SK-N-SH (cell line): ENCODE results near the gene ADORA3. TPM values are rescaled to one million over a fixed set of nuclear protein-coding genes. Genes with fewer than 3 reads are reported as not detected.

ENCODE experiments used
- CTCF ChIA-PET: fragments of 300-600, 350-600 bp; formaldehyde crosslinking; extraction: SDS; loops from one replicate; lab custom pipeline; 2021; lab: Yijun Ruan, JAX
- POLR2A ChIA-PET: fragments of 350-600 bp; sonication (Branson Sonifier 250); formaldehyde crosslinking; extraction: SDS; loops from one replicate; lab custom pipeline; 2020; ENCODE audit warnings: antibody characterized with exemption, inconsistent platforms; lab: Yijun Ruan, JAX
- DNase-seq: peaks from one replicate; pipeline ENCODE4 v3.0.0; 2012
- H2AFZ ChIP-seq: fragments of 200-600 bp; sonication (generic); 2 replicates; pipeline ENCODE4 v1.8.1; 2016; ENCODE audit warnings: antibody characterized with exemption, mild to moderate bottlenecking, low read depth
- H3F3A ChIP-seq: fragments of 200-600 bp; sonication (generic); replicated peaks from 2 replicates; pipeline ENCODE3; 2016; ENCODE audit warnings: antibody characterized with exemption, mild to moderate bottlenecking; ENCODE audit not compliant: insufficient read depth
- H3K27ac ChIP-seq, 2 experiments: fragments of 200-500 bp in 1 of 2; fragments of 200-600 bp in 1 of 2; sonication (Bioruptor generic) in 1 of 2; sonication (generic), shearing (Covaris generic) in 1 of 2; 2 replicates each; pipeline versions ENCODE4 v1.5.1 to v1.6.1; 2014 to 2016; ENCODE audit warnings: low read depth in 2 of 2, inconsistent platforms in 1 of 2, low read length in 1 of 2, mild to moderate bottlenecking in 1 of 2, mixed read lengths in 1 of 2
- H3K27me3 ChIP-seq: fragments of 200-600 bp; sonication (generic), shearing (Covaris generic); 2 replicates; pipeline ENCODE4 v1.6.1; 2016; ENCODE audit warnings: mixed run types; ENCODE audit not compliant: insufficient read depth
- H3K36me3 ChIP-seq, 2 experiments: fragments of 200-500 bp in 1 of 2; fragments of 200-600 bp in 1 of 2; sonication (Bioruptor generic) in 1 of 2; sonication (generic) in 1 of 2; replicated peaks in 1 of 2; 2 replicates each; pipeline versions ENCODE3 to v1.5.1; 2014 to 2016; ENCODE audit warnings: low read length in 1 of 2, mild to moderate bottlenecking in 1 of 2; ENCODE audit not compliant: insufficient read depth in 2 of 2, control insufficient read depth in 1 of 2
- H3K4me1 ChIP-seq, 2 experiments: fragments of 200-500 bp in 1 of 2; fragments of 200-600 bp in 1 of 2; sonication (Bioruptor generic) in 1 of 2; sonication (generic), shearing (Covaris generic) in 1 of 2; 2 replicates each; pipeline versions ENCODE4 v1.5.1 to v1.6.1; 2014 to 2016; ENCODE audit warnings: low read depth in 1 of 2, low read length in 1 of 2, mixed run types in 1 of 2; ENCODE audit not compliant: insufficient read depth in 2 of 2, control insufficient read depth in 1 of 2
- H3K4me2 ChIP-seq: fragments of 200-600 bp; sonication (generic), shearing (Covaris generic); 2 replicates; pipeline ENCODE4 v1.6.1; 2017; ENCODE audit warnings: mixed run types
- H3K4me3 ChIP-seq, 2 experiments: fragments of 200-500 bp in 1 of 2; fragments of 200-600 bp in 1 of 2; sonication (Bioruptor generic) in 1 of 2; sonication (generic), shearing (Covaris generic) in 1 of 2; 2 replicates each; pipeline versions ENCODE4 v1.5.1 to v1.8.1; 2014 to 2016; ENCODE audit warnings: low read depth in 2 of 2, inconsistent platforms in 1 of 2, low read length in 1 of 2, mild to moderate bottlenecking in 1 of 2, mixed read lengths in 1 of 2, moderate library complexity in 1 of 2
- H3K79me2 ChIP-seq: fragments of 200-600 bp; sonication (generic); 2 replicates; pipeline ENCODE4 v1.8.1; 2017; ENCODE audit warnings: mild to moderate bottlenecking; ENCODE audit not compliant: insufficient read depth
- H3K9ac ChIP-seq: fragments of 200-600 bp; sonication (generic); 2 replicates; pipeline ENCODE4 v1.6.1; 2017; ENCODE audit warnings: mixed run types
- H3K9me2 ChIP-seq: fragments of 200-600 bp; sonication (generic); 2 replicates; pipeline ENCODE4 v1.6.1; 2017; ENCODE audit warnings: mixed run types
- H3K9me3 ChIP-seq: fragments of 200-600 bp; sonication (generic); 2 replicates; pipeline ENCODE4 v1.6.1; 2017; ENCODE audit warnings: mixed run types, mild to moderate bottlenecking, moderate library complexity
- H4K20me1 ChIP-seq: fragments of 200-600 bp; sonication (generic); 2 replicates; pipeline ENCODE4 v1.6.1; 2017; ENCODE audit warnings: mild to moderate bottlenecking, mixed run types; ENCODE audit not compliant: insufficient read depth
- CHD2 ChIP-seq: fragments of 150-350 bp; IDR thresholded peaks from 2 replicates; pipeline ENCODE4 v1.6.1; 2018; ENCODE audit warnings: low read length; ENCODE audit not compliant: partially characterized antibody
- EP300 ChIP-seq, 2 experiments: IDR thresholded peaks; 2 replicates each; pipeline versions ENCODE4 v1.4.0 to v1.6.1; 2012; ENCODE audit warnings: borderline replicate concordance in 1 of 2, low read depth in 1 of 2, low read length in 1 of 2
- FOXJ3 ChIP-seq: sonication (generic); formaldehyde crosslinking; IDR thresholded peaks from 2 replicates; pipeline ENCODE4 v1.5.1; 2020; ENCODE audit warnings: mild to moderate bottlenecking, missing genetic modification reagents
- GABPA ChIP-seq: IDR thresholded peaks from 2 replicates; pipeline ENCODE4 v1.4.0; 2012; ENCODE audit warnings: low read depth, mild to moderate bottlenecking
- JUND ChIP-seq: IDR thresholded peaks from 2 replicates; pipeline ENCODE4 v1.4.0; 2012
- NFIC ChIP-seq: IDR thresholded peaks from 2 replicates; pipeline ENCODE4 v1.4.0; 2012; ENCODE audit warnings: borderline replicate concordance
- NRF1 ChIP-seq: IDR thresholded peaks from 2 replicates; pipeline ENCODE4 v1.6.1; 2012; ENCODE audit warnings: low read depth, mild to moderate bottlenecking, low read length
- POLR2AphosphoS5 ChIP-seq: IDR thresholded peaks from 2 replicates; pipeline ENCODE4 v1.6.1; 2012; ENCODE audit warnings: low read depth, low read length
- RAD21 ChIP-seq: IDR thresholded peaks from 2 replicates; pipeline ENCODE4 v1.6.1; 2012; ENCODE audit warnings: mild to moderate bottlenecking, low read length
- RCOR1 ChIP-seq: fragments of 150-350 bp; IDR thresholded peaks from 2 replicates; pipeline ENCODE4 v1.6.1; 2017; ENCODE audit warnings: antibody characterized with exemption, low read length
- REST ChIP-seq: IDR thresholded peaks from 2 replicates; pipeline ENCODE4 v1.6.1; 2012; ENCODE audit warnings: mild to moderate bottlenecking, low read depth, low read length, moderate library complexity
- RFX5 ChIP-seq: IDR thresholded peaks from 2 replicates; pipeline ENCODE4 v1.6.1; 2012; ENCODE audit warnings: mild to moderate bottlenecking, improper control_type of control experiment, low read length
- RXRA ChIP-seq: IDR thresholded peaks from 2 replicates; pipeline ENCODE4 v1.4.0; 2012; ENCODE audit warnings: low read depth, mild to moderate bottlenecking, borderline replicate concordance
- SIN3A ChIP-seq: IDR thresholded peaks from 2 replicates; pipeline ENCODE4 v1.6.1; 2012; ENCODE audit warnings: low read depth, mild to moderate bottlenecking, low read length, moderate library complexity, borderline replicate concordance
- TAF1 ChIP-seq: IDR thresholded peaks from 2 replicates; pipeline ENCODE4 v1.6.1; 2012; ENCODE audit warnings: low read depth, mild to moderate bottlenecking, low read length, moderate library complexity, borderline replicate concordance
- TCF12 ChIP-seq: IDR thresholded peaks from 2 replicates; pipeline ENCODE4 v1.4.0; 2012
- TEAD4 ChIP-seq: IDR thresholded peaks from 2 replicates; pipeline ENCODE4 v1.4.0; 2012; ENCODE audit warnings: mild to moderate bottlenecking, borderline replicate concordance; ENCODE audit not compliant: insufficient read depth
- USF2 ChIP-seq: fragments of 150-350 bp; IDR thresholded peaks from 2 replicates; pipeline ENCODE4 v1.6.1; 2017; ENCODE audit warnings: antibody characterized with exemption, low read length, low read depth, borderline replicate concordance
- WGBS: methylation state at CpG from one replicate; pipeline ENCODE4 v1.1.6; 2017; ENCODE audit warnings: low lambda C conversion rate; 5-methylcytosine and 5-hydroxymethylcytosine counted together
- polyA plus RNA-seq, 3 experiments: library from polyadenylated mRNA; depleted of rRNA; stranded (reverse); fragments of >200 nt; gene quantifications; 2 replicates each; pipeline ENCODE4 v1.2.3, GENCODE V29; 2012
- TF ChIP-seq, protein P1 (sequence below): IDR thresholded peaks from 2 replicates; pipeline ENCODE4 v1.4.0; 2012; ENCODE audit warnings: low read depth
- TF ChIP-seq, protein P2 (sequence below): fragments of 200-600 bp; sonication (generic); IDR thresholded peaks from 2 replicates; pipeline ENCODE4 v1.6.1; 2017; ENCODE audit warnings: antibody characterized with exemption, mild to moderate bottlenecking, moderate library complexity
- TF ChIP-seq, protein P3 (sequence below): fragments of 150-350 bp; IDR thresholded peaks from 2 replicates; pipeline ENCODE4 v1.6.1; 2016; ENCODE audit warnings: mild to moderate bottlenecking, low read depth, low read length

ADORA3 gene
- polyA plus RNA-seq, 1 of the 3 experiments (the other 2 are of a cell fraction): not detected

GRCh38 chr1:111497592-111497991, 5.8 kb downstream of the ADORA3 start:
- POLR2A ChIA-PET: no interaction called here
- no peak for TF ChIP-seq RAD21
- no peak for TF ChIP-seq TCF12
- no peak for TF ChIP-seq TAF1
- TF ChIP-seq NRF1: no peak
- TF ChIP-seq RXRA: no peak
- no peak for TF ChIP-seq REST
- TF ChIP-seq RCOR1: no peak
- TF ChIP-seq JUND: no peak
- no peak for TF ChIP-seq USF2
- TF ChIP-seq CHD2: no peak
- no peak for TF ChIP-seq NFIC
- no peak for TF ChIP-seq TEAD4
- no peak for TF ChIP-seq SIN3A
- no peak for TF ChIP-seq RFX5
- no peak for TF ChIP-seq FOXJ3 (CRISPR knock-in tag)
- 59% methylated on average over 5 of the region's 5 CpGs for WGBS

DNA sequence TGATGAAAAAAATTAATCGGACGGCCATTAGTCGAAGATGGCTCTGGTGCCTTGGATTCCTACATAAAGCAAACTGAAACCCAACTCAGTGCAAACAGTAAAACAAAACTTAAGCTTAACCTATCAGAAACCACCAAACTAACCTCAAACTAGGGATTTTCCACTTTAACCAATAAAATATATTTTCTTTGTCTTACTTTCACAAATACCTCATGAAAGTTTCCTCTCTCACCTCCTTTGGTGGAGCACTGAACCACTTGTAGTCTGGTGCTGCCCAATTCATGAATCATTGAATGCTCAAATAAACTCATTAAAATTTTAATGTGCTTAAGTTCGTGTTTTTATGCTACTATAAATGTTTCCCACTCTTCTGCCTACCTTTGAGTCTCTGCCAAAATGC, 7.0 kb downstream of the ADORA3 start:
- Histone ChIP-seq H3K4me1 (no peaks in the 10 kb centered on the region), H3K9me2 (no peaks in the 10 kb centered on the region), H4K20me1 (no peaks in the 10 kb centered on the region), H3K36me3 (no peaks in the 10 kb centered on the region), H3F3A (no peaks in the 10 kb centered on the region), H3K4me3 (no peak overlapping the region), H2AFZ (no peak overlapping the region), H3K4me2 (no peak overlapping the region), H3K27ac (no peak overlapping the region), H3K79me2 (no peaks in the 10 kb centered on the region), H3K9me3 (no peaks in the 10 kb centered on the region), H3K27me3 (no peaks in the 10 kb centered on the region; the same call in 1 of the 2 replicates), H3K9ac (no peak overlapping the region)
- 65% methylated on average over 4 of the region's 4 CpGs for WGBS
- ChIA-PET POLR2A (no interaction called here), CTCF (interaction anchor here (0.8 to 6.1 kb wide), 5 partner anchors 11 to 273 kb away, joined by 3 to 49 read pairs (median 3); no protein-coding TSS in a partner anchor)
- no peak for DNase-seq
- TF ChIP-seq FOXJ3 (CRISPR knock-in tag) (no peak), NRF1 (no peak), CHD2 (no peak), EP300 (IDR thresholded peaks at IDR 0.05; ENCODE audit: borderline replicate concordance in 1 of 2, low read depth in 1 of 2, low read length in 1 of 2) (no peak), POLR2AphosphoS5 (no peak), NFIC (no peak), RCOR1 (no peak), RFX5 (no peak), GABPA (no peak), SIN3A (no peak)
- TF ChIP-seq, protein P1, sequence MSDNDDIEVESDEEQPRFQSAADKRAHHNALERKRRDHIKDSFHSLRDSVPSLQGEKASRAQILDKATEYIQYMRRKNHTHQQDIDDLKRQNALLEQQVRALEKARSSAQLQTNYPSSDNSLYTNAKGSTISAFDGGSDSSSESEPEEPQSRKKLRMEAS: no peak
- TF ChIP-seq, protein P2, sequence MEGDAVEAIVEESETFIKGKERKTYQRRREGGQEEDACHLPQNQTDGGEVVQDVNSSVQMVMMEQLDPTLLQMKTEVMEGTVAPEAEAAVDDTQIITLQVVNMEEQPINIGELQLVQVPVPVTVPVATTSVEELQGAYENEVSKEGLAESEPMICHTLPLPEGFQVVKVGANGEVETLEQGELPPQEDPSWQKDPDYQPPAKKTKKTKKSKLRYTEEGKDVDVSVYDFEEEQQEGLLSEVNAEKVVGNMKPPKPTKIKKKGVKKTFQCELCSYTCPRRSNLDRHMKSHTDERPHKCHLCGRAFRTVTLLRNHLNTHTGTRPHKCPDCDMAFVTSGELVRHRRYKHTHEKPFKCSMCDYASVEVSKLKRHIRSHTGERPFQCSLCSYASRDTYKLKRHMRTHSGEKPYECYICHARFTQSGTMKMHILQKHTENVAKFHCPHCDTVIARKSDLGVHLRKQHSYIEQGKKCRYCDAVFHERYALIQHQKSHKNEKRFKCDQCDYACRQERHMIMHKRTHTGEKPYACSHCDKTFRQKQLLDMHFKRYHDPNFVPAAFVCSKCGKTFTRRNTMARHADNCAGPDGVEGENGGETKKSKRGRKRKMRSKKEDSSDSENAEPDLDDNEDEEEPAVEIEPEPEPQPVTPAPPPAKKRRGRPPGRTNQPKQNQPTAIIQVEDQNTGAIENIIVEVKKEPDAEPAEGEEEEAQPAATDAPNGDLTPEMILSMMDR: no peak
- TF ChIP-seq, protein P3, sequence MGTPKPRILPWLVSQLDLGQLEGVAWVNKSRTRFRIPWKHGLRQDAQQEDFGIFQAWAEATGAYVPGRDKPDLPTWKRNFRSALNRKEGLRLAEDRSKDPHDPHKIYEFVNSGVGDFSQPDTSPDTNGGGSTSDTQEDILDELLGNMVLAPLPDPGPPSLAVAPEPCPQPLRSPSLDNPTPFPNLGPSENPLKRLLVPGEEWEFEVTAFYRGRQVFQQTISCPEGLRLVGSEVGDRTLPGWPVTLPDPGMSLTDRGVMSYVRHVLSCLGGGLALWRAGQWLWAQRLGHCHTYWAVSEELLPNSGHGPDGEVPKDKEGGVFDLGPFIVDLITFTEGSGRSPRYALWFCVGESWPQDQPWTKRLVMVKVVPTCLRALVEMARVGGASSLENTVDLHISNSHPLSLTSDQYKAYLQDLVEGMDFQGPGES: no peak

More at GRCh38 chr1:111497592-111497991, 5.8 kb downstream of the ADORA3 start:
- CTCF ChIA-PET: interaction anchor here (0.8 to 6.1 kb wide), 4 partner anchors 10 to 272 kb away, joined by 3 to 49 read pairs (median 4); no protein-coding TSS in a partner anchor
- Histone ChIP-seq H3K9me2 (no peaks in the 10 kb centered on the region), H3K9ac (no peak overlapping the region), H3K4me1 (no peaks in the 10 kb centered on the region), H3K36me3 (no peaks in the 10 kb centered on the region), H3K79me2 (no peaks in the 10 kb centered on the region), H3F3A (no peaks in the 10 kb centered on the region), H3K4me2 (no peak overlapping the region), H3K27ac (no peak overlapping the region), H4K20me1 (no peaks in the 10 kb centered on the region), H3K9me3 (no peaks in the 10 kb centered on the region), H2AFZ (no peak overlapping the region), H3K27me3 (no peaks in the 10 kb centered on the region; the same call in 1 of the 2 replicates), H3K4me3 (no peak overlapping the region)
- DNase-seq: no peak
